Endothelial cell of umbilical vein (primary cell): ENCODE measurements around the gene GUK1. TPM values are rescaled to one million over a fixed set of nuclear protein-coding genes. Genes with fewer than 3 reads are reported as not detected.

Experiments
- BruUV-seq: library from RNA; stranded (reverse); fragments of 400-500 nt; replicated peaks from 2 replicates; lab custom pipeline; 2021; lab: Mats Ljungman, UMichigan
- CTCF ChIA-PET: fragments of 300-600, 350-600 bp; sonication (Branson Sonifier 250); formaldehyde crosslinking; loops from one replicate; lab custom pipeline; 2021; ENCODE audit warnings: antibody characterized with exemption, inconsistent platforms; lab: Charles Lee
- POLR2A ChIA-PET: fragments of 300-600, 350-600 bp; sonication (Branson Sonifier 250); formaldehyde crosslinking; loops from one replicate; lab custom pipeline; 2021; ENCODE audit warnings: antibody characterized with exemption, inconsistent platforms; lab: Charles Lee
- DNase-seq: peaks from one replicate; pipeline ENCODE4 v3.0.0-alpha.2; 2011; ENCODE audit warnings: low read depth, low spot score
- FAIRE-seq: peaks from 2 replicates; lab custom pipeline; 2011; peaks lifted over from hg19 to GRCh38; lab: Jason Lieb, UNC
- H2AFZ ChIP-seq: 2 replicates; pipeline ENCODE4 v1.6.0; 2012; ENCODE audit warnings: low read depth, low read length, control low read depth, inconsistent platforms
- H3K27ac ChIP-seq: 2 replicates; pipeline ENCODE4 v1.5.1; 2011; ENCODE audit warnings: low read depth, mild to moderate bottlenecking, control low read depth, low read length, moderate library complexity; ENCODE audit not compliant: insufficient read depth
- H3K27me3 ChIP-seq, 2 experiments: 2 replicates each; pipeline versions ENCODE4 v1.6.0 to v1.6.1; 2011; ENCODE audit warnings: low read length in 2 of 2, mixed read lengths in 1 of 2; ENCODE audit not compliant: control insufficient read depth in 2 of 2, insufficient read depth in 2 of 2
- H3K36me3 ChIP-seq, 2 experiments: 2 replicates in 1 of 2; 3 replicates in 1 of 2; pipeline ENCODE4 v1.5.1; 2011; ENCODE audit warnings: low read length in 2 of 2, mild to moderate bottlenecking in 1 of 2, moderate library complexity in 1 of 2; ENCODE audit not compliant: control insufficient read depth in 2 of 2, insufficient read depth in 2 of 2; ENCODE audit errors: extremely low read depth in 1 of 2
- H3K4me1 ChIP-seq: 3 replicates; pipeline ENCODE4 v1.5.1; 2011; ENCODE audit warnings: mild to moderate bottlenecking, low read length; ENCODE audit not compliant: control insufficient read depth, insufficient read depth; ENCODE audit errors: extremely low read depth
- H3K4me2 ChIP-seq: 2 replicates; pipeline ENCODE4 v1.6.1; 2011; ENCODE audit warnings: low read length, control low read depth, mixed read lengths; ENCODE audit not compliant: insufficient read depth
- H3K4me3 ChIP-seq, 3 experiments: fragments of 200-600 bp in 1 of 3; sonication (generic), shearing (Covaris generic) in 1 of 3; replicated peaks in 1 of 3; 2 replicates each; pipeline ENCODE4 v1.5.1; 2011 to 2016; ENCODE audit warnings: control low read depth in 3 of 3, low read length in 3 of 3, mild to moderate bottlenecking in 2 of 3, inconsistent platforms in 1 of 3, low read depth in 1 of 3, moderate library complexity in 1 of 3; ENCODE audit not compliant: insufficient read depth in 1 of 3
- H3K79me2 ChIP-seq: 2 replicates; pipeline ENCODE4 v1.6.0; 2012; ENCODE audit warnings: low read length, inconsistent platforms; ENCODE audit not compliant: control insufficient read depth, insufficient read depth
- H3K9ac ChIP-seq: replicated peaks from 2 replicates; pipeline ENCODE3; 2011; ENCODE audit warnings: low read length, control low read depth; ENCODE audit not compliant: insufficient read depth; ENCODE audit errors: extremely low read depth
- H3K9me1 ChIP-seq: replicated peaks from 3 replicates; pipeline ENCODE4 v1.6.0; 2011; ENCODE audit warnings: mild to moderate bottlenecking, low read length; ENCODE audit not compliant: control insufficient read depth, insufficient read depth; ENCODE audit errors: extremely low read depth
- H3K9me3 ChIP-seq: replicated peaks from 2 replicates; pipeline ENCODE4 v1.5.1; 2012; ENCODE audit warnings: low read length, inconsistent platforms; ENCODE audit not compliant: control insufficient read depth, insufficient read depth
- H4K20me1 ChIP-seq: replicated peaks from 2 replicates; pipeline ENCODE3; 2011; ENCODE audit warnings: mild to moderate bottlenecking, low read length; ENCODE audit not compliant: control insufficient read depth, insufficient read depth; ENCODE audit errors: extremely low read depth
- EZH2 ChIP-seq: IDR thresholded peaks from 2 replicates; pipeline ENCODE4 v1.6.1; 2012; ENCODE audit warnings: borderline replicate concordance, low read depth, mild to moderate bottlenecking, moderate library complexity, low read length, inconsistent platforms; ENCODE audit not compliant: severe bottlenecking
- FOS ChIP-seq: IDR thresholded peaks from 2 replicates; pipeline ENCODE4 v1.6.1; 2011; ENCODE audit warnings: mild to moderate bottlenecking, low read length, moderate library complexity, borderline replicate concordance; ENCODE audit not compliant: insufficient read depth
- GATA2 ChIP-seq: IDR thresholded peaks from 2 replicates; pipeline ENCODE4 v1.7.0; 2011; ENCODE audit warnings: low read depth, mild to moderate bottlenecking, moderate library complexity, mixed read lengths, low read length; ENCODE audit not compliant: insufficient read length, insufficient read depth
- JUN ChIP-seq: IDR thresholded peaks from 2 replicates; pipeline ENCODE4 v1.6.1; 2011; ENCODE audit warnings: borderline replicate concordance, low read depth; ENCODE audit not compliant: insufficient read length, insufficient read depth
- MAX ChIP-seq: IDR thresholded peaks from 2 replicates; pipeline ENCODE4 v1.6.1; 2011; ENCODE audit not compliant: insufficient read depth, insufficient read length
- MYC ChIP-seq: IDR thresholded peaks from one replicate; pipeline ENCODE4 v1.6.1; 2011; ENCODE audit warnings: mild to moderate bottlenecking, low read depth, low read length
- POLR2A ChIP-seq: IDR thresholded peaks from 2 replicates; pipeline ENCODE4 v1.6.1; 2012; ENCODE audit warnings: low read depth, mild to moderate bottlenecking, control low read depth, low read length
- POLR2AphosphoS5 ChIP-seq: IDR thresholded peaks from 2 replicates; pipeline ENCODE4 v1.6.1; 2012; ENCODE audit warnings: low read depth, mild to moderate bottlenecking, control low read depth, low read length, moderate library complexity; ENCODE audit not compliant: insufficient read depth
- dilution Hi-C: fragments of 300-500 bp; cut with MboI; formaldehyde crosslinking; loops from one replicate; pipeline ENCODE4 v1.15.0; 2019; ENCODE audit warnings: low sequenced_read_pairs; ENCODE audit not compliant: extremely low pct_ligation_motif_present
- intact Hi-C: fragments of 100-400 bp; cut with micrococcal nuclease; formaldehyde crosslinking; loops from one replicate; pipeline ENCODE4 v1.10.0; 2022
- polyA plus RNA-seq, 4 experiments: library from polyadenylated mRNA; depleted of rRNA in 3 of 4; stranded (reverse) in 3 of 4; unstranded in 1 of 4; fragments of >200 nt; gene quantifications; 2 replicates each; pipeline versions ENCODE4 v1.2.1 to v1.2.3, GENCODE V29; 2011 to 2012; ENCODE audit warnings: missing spikeins in 1 of 4
- total RNA-seq: library from RNA; stranded (reverse); gene quantifications from 2 replicates; pipeline ENCODE4 v1.2.3, GENCODE V29; 2021

GUK1 gene
- total and polyA plus RNA-seq, 2 donors (not counting 3 experiments of a cell fraction or from before 2014, with no cell fraction given), result 239 to 742 TPM

GRCh38 chr1:228151180-228151925 lies 11.3 kb downstream of the GUK1 start:
- H3K9me3 ChIP-seq, result no peaks in the 10 kb centered on the region
- H4K20me1 ChIP-seq, result no peaks in the 10 kb centered on the region
- H3K27ac ChIP-seq, result no peak overlapping the region
- no peak overlapping the region for H2AFZ ChIP-seq
- ChIA-PET POLR2A (interaction anchor here (1.0 kb wide), 1 partner anchor 14 kb away, joined by 4 read pairs; the partner anchor contains the start of gene IBA57), CTCF (interaction anchor here (0.6 to 3.3 kb wide), 6 partner anchors 14 to 1292 kb away, joined by 3 to 10 read pairs (median 4); partner anchors contain the start of gene IBA57)
- BruUV-seq, result no TSS peak
- dilution Hi-C loops (no loop called here), intact Hi-C loops (no loop called here)
- TF ChIP-seq FOS (no peak), POLR2AphosphoS5 (no peak), GATA2 (no peak), MYC (no peak), MAX (no peak), JUN (no peak), EZH2 (no peak), POLR2A (no peak)
- H3K79me2 ChIP-seq, result peaks cover 9% of the 10 kb centered on the region
- H3K9ac ChIP-seq, result no peak overlapping the region
- H3K4me1 ChIP-seq, result peaks cover 16% of the 10 kb centered on the region
- no peak overlapping the region for H3K4me3 ChIP-seq
- H3K36me3 ChIP-seq, result peaks cover 0 to 8% of the 10 kb centered on the region in 2 experiments
- DNase-seq (no peak), FAIRE-seq (no peak)
- no peaks in the 10 kb centered on the region for H3K9me1 ChIP-seq
- no peak overlapping the region for H3K4me2 ChIP-seq
- H3K27me3 ChIP-seq, result no peaks in the 10 kb centered on the region
